Jurkat, Clone E6-1 (cell line): ENCODE measurements around the gene AMBRA1.

Experiments
- DNase-seq: peaks from one replicate; pipeline ENCODE4 v3.0.0-alpha.2; 2011; ENCODE audit warnings: low read depth, low spot score
- H3K4me3 ChIP-seq: 2 replicates; pipeline ENCODE4 v1.5.1; 2011; ENCODE audit warnings: mild to moderate bottlenecking, low read length, control low read depth, moderate library complexity

The AMBRA1 gene

GRCh38 chr11:46616551-46617133 is 22.8 kb upstream of the AMBRA1 start:
- DNase-seq: no peak
- H3K4me3 ChIP-seq: peak overlapping the region; percentile 68

GRCh38 chr11:46615756-46616155 is 21.9 kb upstream of the AMBRA1 start:
- DNase-seq: no peak
- no peak overlapping the region for H3K4me3 ChIP-seq

GRCh38 chr11:46612326-46612725 is 18.5 kb upstream of the AMBRA1 start:
- no peak overlapping the region for H3K4me3 ChIP-seq
- DNase-seq: no peak

GRCh38 chr11:46611526-46612304 is 17.9 kb upstream of the AMBRA1 start:
- no peak for DNase-seq

GRCh38 chr11:46609386-46609785 is 15.6 kb upstream of the AMBRA1 start:
- H3K4me3 ChIP-seq: no peak overlapping the region
- no peak for DNase-seq

More at GRCh38 chr11:46611526-46612304, 17.9 kb upstream of the AMBRA1 start:
- no peak overlapping the region for H3K4me3 ChIP-seq

GRCh38 chr11:46607516-46607915 is 13.7 kb upstream of the AMBRA1 start:
- H3K4me3 ChIP-seq: no peak overlapping the region
- DNase-seq: no peak

- DNase-seq: no peak
- H3K4me3 ChIP-seq: no peak overlapping the region
These were observed 11.0 kb upstream of the AMBRA1 start for GRCh38 chr11:46604796-46605195.

GRCh38 chr11:46603704-46604308 is 10.0 kb upstream of the AMBRA1 start:
- no peak overlapping the region for H3K4me3 ChIP-seq
- no peak for DNase-seq

GRCh38 chr11:46601129-46601528 is 7.3 kb upstream of the AMBRA1 start:
- DNase-seq: no peak
- H3K4me3 ChIP-seq: no peak overlapping the region

- DNase-seq: no peak
- H3K4me3 ChIP-seq: no peak overlapping the region
These were observed 6.6 kb upstream of the AMBRA1 start for GRCh38 chr11:46600194-46600960.

- H3K4me3 ChIP-seq: no peak overlapping the region
- no peak for DNase-seq
These were observed 5.7 kb upstream of the AMBRA1 start for GRCh38 chr11:46599340-46600193.

GRCh38 chr11:46597609-46598219 is 3.9 kb upstream of the AMBRA1 start:
- DNase-seq: no peak
- no peak overlapping the region for H3K4me3 ChIP-seq

GRCh38 chr11:46597155-46597554 is 3.3 kb upstream of the AMBRA1 start:
- DNase-seq: no peak
- no peak overlapping the region for H3K4me3 ChIP-seq

GRCh38 chr11:46594785-46595184 is 962 bp upstream of the AMBRA1 start:
- no peak for DNase-seq
- no peak overlapping the region for H3K4me3 ChIP-seq

GRCh38 chr11:46594374-46594700 is 514 bp upstream of the AMBRA1 start:
- no peak for DNase-seq
- H3K4me3 ChIP-seq: peak overlapping the region; percentile 77

GRCh38 chr11:46590740-46591605 is 2.9 kb downstream of the AMBRA1 start:
- H3K4me3 ChIP-seq: no peak overlapping the region

GRCh38 chr11:46588915-46589314 is 4.9 kb downstream of the AMBRA1 start:
- no peak for DNase-seq
- no peak overlapping the region for H3K4me3 ChIP-seq

More at GRCh38 chr11:46590740-46591605, 2.9 kb downstream of the AMBRA1 start:
- DNase-seq: no peak

GRCh38 chr11:46588131-46588530 is 5.7 kb downstream of the AMBRA1 start:
- no peak for DNase-seq
- H3K4me3 ChIP-seq: no peak overlapping the region
